DOHH2 (cell line): ENCODE measurements around the gene DHRS7C.

Experiments
- CTCF ChIP-seq: fragments of 200-600 bp; sonication (generic); IDR thresholded peaks from one replicate; pipeline ENCODE4 v1.5.1; 2014; ENCODE audit warnings: antibody characterized with exemption, mild to moderate bottlenecking, low read depth, low read length; ENCODE audit not compliant: poor library complexity, severe bottlenecking
- EZH2phosphoT487 ChIP-seq: fragments of 200-600 bp; sonication (generic); IDR thresholded peaks from 2 replicates; pipeline ENCODE4 v1.6.1; 2017; ENCODE audit warnings: borderline replicate concordance, mild to moderate bottlenecking, antibody characterized with exemption, low read length, moderate library complexity, mixed read lengths

GRCh38 chr17:9820448-9820847, 29.1 kb upstream of the DHRS7C start:
- TF ChIP-seq CTCF (no peak), EZH2phosphoT487 (no peak)
